T-helper 1 cell treated with Interleukin-12 subunit alpha and Interleukin-12 subunit beta and Interleukin-4 antibody, amounts not matched to agents 30 ng/mL and 1 ng/mL, for 36 hours (primary cell): ENCODE measurements around the gene SLC9A5. TPM values are rescaled to one million over a fixed set of nuclear protein-coding genes. Genes with fewer than 3 reads are reported as not detected.

ENCODE experiments used
- intact Hi-C: fragments of 100-400 bp; cut with micrococcal nuclease; formaldehyde crosslinking; loops from one replicate; pipeline ENCODE4 v1.15.1; 2024
- total RNA-seq: library from RNA; stranded (reverse); gene quantifications from 2 replicates; pipeline ENCODE4 v1.2.3, GENCODE V29; 2022

SLC9A5 gene
- total RNA-seq, 1 donor from 2014 or later, result 3.5 TPM

- intact Hi-C loops, result loop anchor here (2.0 kb wide), 1 partner anchor 55 kb away; the partner anchor contains the start of gene MATCAP1
Observed at GRCh38 chr16:67237396-67238277, 11.1 kb upstream of the SLC9A5 start.

- intact Hi-C loops, result no loop called here
Observed at GRCh38 chr16:67238278-67238575, 10.6 kb upstream of the SLC9A5 start.

GRCh38 chr16:67238806-67239470 lies 9.8 kb upstream of the SLC9A5 start:
- intact Hi-C loops, result no loop called here

GRCh38 chr16:67240506-67240905 lies 8.3 kb upstream of the SLC9A5 start:
- intact Hi-C loops, result loop anchor here (5.0 kb wide), 1 partner anchor 607 kb away; the partner anchor contains the start of genes CENPT and NUTF2

- intact Hi-C loops, result loop anchor here (5.0 kb wide), 1 partner anchor 606 kb away; the partner anchor contains the start of genes CENPT and NUTF2
Observed at GRCh38 chr16:67241008-67241900, 7.5 kb upstream of the SLC9A5 start.

GRCh38 chr16:67242138-67242730 lies 6.5 kb upstream of the SLC9A5 start:
- intact Hi-C loops, result loop anchor here (5.0 kb wide), 1 partner anchor 605 kb away; the partner anchor contains the start of genes CENPT and NUTF2

GRCh38 chr16:67243481-67243880 lies 5.3 kb upstream of the SLC9A5 start:
- intact Hi-C loops, result loop anchor here (5.0 kb wide), 1 partner anchor 604 kb away; the partner anchor contains the start of genes CENPT and NUTF2

GRCh38 chr16:67244387-67245185 lies 4.2 kb upstream of the SLC9A5 start:
- intact Hi-C loops, result loop anchor here (1.0 to 5.0 kb wide), 8 partner anchors 8 to 603 kb away; partner anchors contain the start of genes C16orf86, CBFB, CENPT and ENKD1

- intact Hi-C loops, result loop anchor here (5.0 kb wide), 3 partner anchors 218 to 422 kb away; partner anchors contain the start of genes C16orf86, CBFB, ENKD1 and PDP2
Observed at GRCh38 chr16:67245186-67245585, 3.6 kb upstream of the SLC9A5 start.

GRCh38 chr16:67245674-67246080 lies 3.1 kb upstream of the SLC9A5 start:
- intact Hi-C loops, result loop anchor here (2.0 to 5.0 kb wide), 4 partner anchors 218 to 549 kb away; partner anchors contain the start of genes C16orf86, CBFB, CMTM4 and ENKD1

- intact Hi-C loops, result loop anchor here (2.0 to 5.0 kb wide), 4 partner anchors 219 to 549 kb away; partner anchors contain the start of genes C16orf86, CBFB, CMTM4 and ENKD1
Observed at GRCh38 chr16:67246081-67246755, 2.6 kb upstream of the SLC9A5 start.

GRCh38 chr16:67246756-67247191 lies 2.0 kb upstream of the SLC9A5 start:
- intact Hi-C loops, result loop anchor here (1.0 to 5.0 kb wide), 11 partner anchors 19 to 550 kb away; partner anchors contain the start of genes C16orf86, CBFB, CMTM4 and CTCF

GRCh38 chr16:67247192-67248072 lies 1.3 kb upstream of the SLC9A5 start, which contains the start of gene FHOD1:
Gene FHOD1, minus strand, starts transcription at chr16:67247481. Its CDS starts 71 bp downstream, at chr16:67247410.
- intact Hi-C loops, result loop anchor here (1.0 to 5.0 kb wide), 11 partner anchors 20 to 551 kb away; partner anchors contain the start of genes C16orf86, CBFB, CMTM4 and CTCF

GRCh38 chr16:67248073-67248400 lies 742 bp upstream of the SLC9A5 start:
- intact Hi-C loops, result loop anchor here (5.0 kb wide), 3 partner anchors 221 to 419 kb away; partner anchors contain the start of genes C16orf86, CBFB, ENKD1 and PDP2

- intact Hi-C loops, result loop anchor here (5.0 kb wide), 3 partner anchors 222 to 418 kb away; partner anchors contain the start of genes C16orf86, CBFB, ENKD1 and PDP2
Observed at GRCh38 chr16:67249178-67250044, 632 bp downstream of the SLC9A5 start.

GRCh38 chr16:67250045-67250327 lies 1.2 kb downstream of the SLC9A5 start:
- intact Hi-C loops, result no loop called here
